GM12864 (cell line): ENCODE results near the gene RFX2.

Source experiments
- DNase-seq: peaks from one replicate; pipeline ENCODE4 v3.0.0-alpha.2; 2011; ENCODE audit warnings: low read depth
- H3K4me3 ChIP-seq: 2 replicates; pipeline ENCODE4 v1.5.1; 2011; ENCODE audit warnings: mild to moderate bottlenecking, low read depth, low read length, control low read depth
- TF ChIP-seq, protein P1 (sequence below): IDR thresholded peaks from 2 replicates; pipeline ENCODE4 v1.5.1; 2011; ENCODE audit warnings: low read depth, mild to moderate bottlenecking, moderate library complexity, low read length, control low read depth, inconsistent platforms; ENCODE audit errors: missing control alignments

RFX2 gene

GRCh38 chr19:6088602-6089049, 21.7 kb downstream of the RFX2 start:
- no peak overlapping the region for H3K4me3 ChIP-seq
- TF ChIP-seq, protein P1, sequence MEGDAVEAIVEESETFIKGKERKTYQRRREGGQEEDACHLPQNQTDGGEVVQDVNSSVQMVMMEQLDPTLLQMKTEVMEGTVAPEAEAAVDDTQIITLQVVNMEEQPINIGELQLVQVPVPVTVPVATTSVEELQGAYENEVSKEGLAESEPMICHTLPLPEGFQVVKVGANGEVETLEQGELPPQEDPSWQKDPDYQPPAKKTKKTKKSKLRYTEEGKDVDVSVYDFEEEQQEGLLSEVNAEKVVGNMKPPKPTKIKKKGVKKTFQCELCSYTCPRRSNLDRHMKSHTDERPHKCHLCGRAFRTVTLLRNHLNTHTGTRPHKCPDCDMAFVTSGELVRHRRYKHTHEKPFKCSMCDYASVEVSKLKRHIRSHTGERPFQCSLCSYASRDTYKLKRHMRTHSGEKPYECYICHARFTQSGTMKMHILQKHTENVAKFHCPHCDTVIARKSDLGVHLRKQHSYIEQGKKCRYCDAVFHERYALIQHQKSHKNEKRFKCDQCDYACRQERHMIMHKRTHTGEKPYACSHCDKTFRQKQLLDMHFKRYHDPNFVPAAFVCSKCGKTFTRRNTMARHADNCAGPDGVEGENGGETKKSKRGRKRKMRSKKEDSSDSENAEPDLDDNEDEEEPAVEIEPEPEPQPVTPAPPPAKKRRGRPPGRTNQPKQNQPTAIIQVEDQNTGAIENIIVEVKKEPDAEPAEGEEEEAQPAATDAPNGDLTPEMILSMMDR, result no peak
- no peak for DNase-seq

- TF ChIP-seq, protein P1, result no peak
- no peak overlapping the region for H3K4me3 ChIP-seq
- DNase-seq, result no peak
Measured at GRCh38 chr19:6087074-6087571, 23.2 kb downstream of the RFX2 start.

- TF ChIP-seq, protein P1, result no peak
- H3K4me3 ChIP-seq, result no peak overlapping the region
- no peak for DNase-seq
Measured at GRCh38 chr19:6086068-6086788, 24.1 kb downstream of the RFX2 start.

GRCh38 chr19:6084821-6085220, 25.5 kb downstream of the RFX2 start:
- H3K4me3 ChIP-seq, result no peak overlapping the region
- TF ChIP-seq, protein P1, result no peak
- DNase-seq, result no peak

GRCh38 chr19:6079107-6079506, 31.2 kb downstream of the RFX2 start:
- no peak for DNase-seq
- H3K4me3 ChIP-seq, result no peak overlapping the region
- TF ChIP-seq, protein P1, result no peak

DNA sequence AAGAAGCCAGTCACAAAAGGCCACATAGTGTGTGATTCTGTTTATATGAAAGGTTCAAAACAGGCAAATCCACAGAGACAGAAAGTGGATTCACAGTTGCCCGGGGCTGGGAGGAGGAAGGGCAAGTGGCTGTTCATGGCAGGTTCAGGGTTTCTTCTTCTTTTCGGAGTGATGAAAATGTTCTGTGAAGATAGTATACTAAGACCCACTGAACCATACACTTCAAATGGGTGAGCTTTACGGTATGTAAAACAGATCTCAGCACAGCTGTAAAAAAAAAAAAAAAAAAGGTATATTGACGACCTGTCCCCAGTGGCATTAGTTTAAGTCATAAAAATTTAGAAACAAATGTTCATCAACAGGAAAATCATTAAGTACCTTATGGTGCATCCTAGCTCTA, 32.2 kb downstream of the RFX2 start:
- no peak overlapping the region for H3K4me3 ChIP-seq
- TF ChIP-seq, protein P1, result no peak
- no peak for DNase-seq
